ENCODE results near the gene PCSK6. TPM values are rescaled to one million over a fixed set of nuclear protein-coding genes. Genes with fewer than 3 reads are reported as not detected.
A peak's percentile ranks its signal among the peaks of the same experiment; 100 is the strongest.
"Not testable (repeated sequence)": the region's sequence is repeated elsewhere in the genome, so short reads cannot be mapped to it uniquely, and the experiment has no call there.

Gene PCSK6
- total RNA-seq, 2 experiments from 2014 or later: 0.57 TPM; not detected in 1

- POLR2A ChIA-PET: no interaction called here
Measured at GRCh38 chr15:101288905-101289513, 200.5 kb downstream of the PCSK6 start.

DNA sequence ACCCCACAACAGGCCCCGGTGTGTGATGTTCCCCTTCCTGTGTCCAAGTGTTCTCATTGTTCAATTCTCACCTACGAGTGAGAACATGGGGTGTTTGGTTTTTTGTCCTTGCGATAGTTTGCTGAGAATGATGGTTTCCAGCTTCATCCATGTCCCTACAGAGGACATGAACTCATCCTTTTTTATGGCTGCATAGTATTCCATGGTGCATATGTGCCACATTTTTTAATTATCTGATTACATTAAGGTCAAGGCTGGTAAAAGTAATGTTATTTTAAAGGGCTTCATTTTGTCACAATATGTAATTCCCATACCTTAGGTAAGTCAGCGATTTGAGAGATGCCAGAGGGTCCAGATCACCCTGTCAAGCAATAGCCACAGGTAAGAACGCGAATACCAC, 202.2 kb downstream of the PCSK6 start:
- DNase-seq (ENCODE audit: low spot score); H3K4me3 ChIP-seq (ENCODE audit: low read depth, low read length, poor library complexity, severe bottlenecking); H3K4me2 ChIP-seq (ENCODE audit: low read length); H3K9me3 ChIP-seq (ENCODE audit: low read length); BruUV-seq (replicated peaks); H3K27ac ChIP-seq (ENCODE audit: low read depth, low read length, poor library complexity, severe bottlenecking); intact Hi-C loops (cut with micrococcal nuclease; ENCODE audit: unreplicated experiment); H3K9me2 ChIP-seq (ENCODE audit: insufficient read depth, low read length); H2AFZ ChIP-seq (ENCODE audit: low read length): not testable (repeated sequence)
- ChIA-PET POLR2A (interaction anchor here (0.6 to 0.7 kb wide), 2 partner anchors 375 to 1832 kb away, joined by 3 to 5 read pairs; no protein-coding TSS in a partner anchor), CTCF (ENCODE audit: unreplicated experiment) (interaction anchor here (0.8 kb wide), 1 partner anchor 368 kb away, joined by 3 read pairs; no protein-coding TSS in a partner anchor)
- Histone ChIP-seq H4K20me1 (ENCODE audit: insufficient read depth, low read length) (peaks cover 32% of the 10 kb centered on the region; the same call in 1 of the 2 replicates), H3K79me2 (ENCODE audit: insufficient read depth, low read depth, low read length) (peaks cover 57% of the 10 kb centered on the region), H3K4me1 (ENCODE audit: insufficient read depth, low read length, poor library complexity, severe bottlenecking) (peaks cover 12% of the 10 kb centered on the region), H3K36me3 (ENCODE audit: insufficient read depth, low read length) (peaks cover 99% of the 10 kb centered on the region)

More at GRCh38 chr15:101288905-101289513, 200.5 kb downstream of the PCSK6 start:
- H3K27ac ChIP-seq (ENCODE audit: low read depth, low read length, poor library complexity, severe bottlenecking): no peak overlapping the region
- peak; percentile 76 for DNase-seq (ENCODE audit: low spot score)
- H3K4me3 ChIP-seq (ENCODE audit: low read depth, low read length, poor library complexity, severe bottlenecking): no peak overlapping the region
- BruUV-seq (replicated peaks): no TSS peak
- no peaks in the 10 kb centered on the region for H3K9me3 ChIP-seq (ENCODE audit: low read length)
- H3K36me3 ChIP-seq (ENCODE audit: insufficient read depth, low read length): peaks cover 99% of the 10 kb centered on the region
- H3K9me2 ChIP-seq (ENCODE audit: insufficient read depth, low read length): no peaks in the 10 kb centered on the region
- TF ChIP-seq EZH2phosphoT487 (IDR thresholded peaks at IDR 0.05; ENCODE audit: borderline replicate concordance, low read depth, low read length): no peak
- TF ChIP-seq CTCF (conservative IDR thresholded peaks at IDR 0.05; ENCODE audit: low read length): peak; percentile 87
- H3K4me2 ChIP-seq (ENCODE audit: low read length): no peak overlapping the region
- H3K79me2 ChIP-seq (ENCODE audit: insufficient read depth, low read depth, low read length): peaks cover 74% of the 10 kb centered on the region
- H2AFZ ChIP-seq (ENCODE audit: low read length): no peak overlapping the region
- peaks cover 43% of the 10 kb centered on the region for H4K20me1 ChIP-seq (ENCODE audit: insufficient read depth, low read length)
- CTCF ChIA-PET (ENCODE audit: unreplicated experiment): interaction anchor here (1.0 kb wide), 1 partner anchor 21 kb away, joined by 3 read pairs; no protein-coding TSS in a partner anchor
- intact Hi-C loops (cut with micrococcal nuclease; ENCODE audit: unreplicated experiment): no loop called here
- H3K4me1 ChIP-seq (ENCODE audit: insufficient read depth, low read length, poor library complexity, severe bottlenecking): peaks cover 20% of the 10 kb centered on the region

DNA sequence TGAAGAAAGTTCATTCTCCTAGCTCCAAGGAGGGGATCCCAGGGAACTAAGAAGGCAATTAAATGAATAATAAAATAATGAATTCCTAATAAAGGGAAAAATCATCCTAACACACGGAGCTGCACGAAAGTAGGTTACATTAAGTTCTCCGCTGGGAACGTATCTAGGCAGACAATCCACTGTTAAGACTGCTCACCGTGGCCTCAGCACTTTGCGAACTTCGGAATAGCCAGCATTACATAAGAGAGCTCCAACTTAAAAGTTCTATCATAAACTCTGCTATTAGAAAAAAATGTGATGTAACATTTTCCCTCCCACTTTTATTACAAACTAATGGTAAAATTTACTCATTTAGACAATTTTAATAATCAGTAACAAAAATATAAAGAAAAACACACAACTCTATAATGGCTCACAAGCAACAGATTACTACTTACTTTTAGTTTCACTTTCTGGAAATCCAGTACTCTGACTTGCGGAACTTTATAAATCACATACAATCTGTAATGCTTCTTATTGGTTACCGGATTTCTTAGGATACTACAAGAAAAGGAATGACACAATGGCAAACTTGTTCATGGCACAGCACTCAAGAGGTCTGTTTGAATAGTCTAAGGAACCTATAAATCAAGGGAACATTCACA, 202.9 kb downstream of the PCSK6 start:
- Histone ChIP-seq H3K9me2 (ENCODE audit: insufficient read depth, low read length) (no peaks in the 10 kb centered on the region), H3K4me2 (ENCODE audit: low read length) (no peak overlapping the region), H4K20me1 (ENCODE audit: insufficient read depth, low read length) (peaks cover 25% of the 10 kb centered on the region; the same call in 1 of the 2 replicates), H3K9me3 (ENCODE audit: low read length) (no peaks in the 10 kb centered on the region), H2AFZ (ENCODE audit: low read length) (no peak overlapping the region), H3K4me1 (ENCODE audit: insufficient read depth, low read length, poor library complexity, severe bottlenecking) (peaks cover 5% of the 10 kb centered on the region), H3K4me3 (ENCODE audit: low read depth, low read length, poor library complexity, severe bottlenecking) (no peak overlapping the region), H3K79me2 (ENCODE audit: insufficient read depth, low read depth, low read length) (peaks cover 49% of the 10 kb centered on the region), H3K36me3 (ENCODE audit: insufficient read depth, low read length) (peaks cover 99% of the 10 kb centered on the region), H3K27ac (ENCODE audit: low read depth, low read length, poor library complexity, severe bottlenecking) (no peak overlapping the region)
- no peak for DNase-seq (ENCODE audit: low spot score)
- ChIA-PET CTCF (ENCODE audit: unreplicated experiment) (no interaction called here), POLR2A (interaction anchor here (1.5 kb wide), 1 partner anchor 8 kb away, joined by 9 read pairs; the partner anchor contains the start of gene SNRPA1)
- TF ChIP-seq EZH2phosphoT487 (IDR thresholded peaks at IDR 0.05; ENCODE audit: borderline replicate concordance, low read depth, low read length): no peak
- no peak for TF ChIP-seq CTCF (conservative IDR thresholded peaks at IDR 0.05; ENCODE audit: low read length)
- intact Hi-C loops (cut with micrococcal nuclease; ENCODE audit: unreplicated experiment): no loop called here
- BruUV-seq (replicated peaks): no TSS peak
